ENCODE results near the gene RPS27L. TPM values are rescaled to one million over a fixed set of nuclear protein-coding genes. Genes with fewer than 3 reads are reported as not detected.

Gene RPS27L
- total and polyA plus RNA-seq, 9 of the 15 experiments (the other 6 are each of a cell fraction or from before 2014, with no cell fraction given): 72.2 to 382 (median 116) TPM

DNA sequence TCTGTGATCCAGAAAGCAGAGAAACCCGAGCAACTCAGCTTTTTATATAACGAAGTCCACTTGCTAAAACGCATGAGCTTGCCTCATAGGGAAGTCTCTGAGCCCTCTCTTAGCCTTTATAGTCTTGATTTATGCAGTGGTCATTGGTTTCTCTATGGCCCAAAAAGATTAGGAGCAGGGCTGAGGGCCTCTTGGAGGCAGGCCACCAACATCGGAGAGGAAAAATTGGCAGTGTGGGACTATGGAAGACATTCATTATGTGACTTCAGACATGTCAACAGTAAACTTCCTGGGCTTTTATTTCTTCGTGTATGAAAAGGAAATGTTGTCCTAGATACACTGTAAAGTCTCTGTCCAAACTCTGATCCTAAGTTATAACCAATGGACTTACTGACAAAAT, 45.6 kb upstream of the RPS27L start:
- Histone ChIP-seq H3K36me3 (ENCODE audit: control insufficient read depth, insufficient read depth, low read length) (peaks cover 8% of the 10 kb centered on the region; the same call in 2 of the 3 replicates), H3K27me3 (ENCODE audit: control insufficient read depth in 2 of 2, insufficient read depth in 2 of 2, low read length in 2 of 2) (no peaks in the 10 kb centered on the region), H3K9me1 (ENCODE audit: control insufficient read depth, insufficient read depth, low read length) (no peaks in the 10 kb centered on the region), H3K9me3 (replicated peaks; ENCODE audit: control insufficient read depth, insufficient read depth, low read depth, low read length) (no peaks in the 10 kb centered on the region), H3K4me2 (ENCODE audit: insufficient read depth, low read length) (peak overlapping the region; percentile 21; the same call in 1 of the 2 replicates), H3K79me2 (ENCODE audit: control insufficient read depth, insufficient read depth, low read length) (peaks cover 89% of the 10 kb centered on the region), H3K4me1 (replicated peaks in 1 of 2; ENCODE audit: control insufficient read depth in 2 of 2, insufficient read depth in 2 of 2, low read length in 2 of 2) (peaks cover 21 to 66% of the 10 kb centered on the region in 2 experiments), H4K20me1 (replicated peaks; ENCODE audit: control insufficient read depth, insufficient read depth, low read length) (no peaks in the 10 kb centered on the region), H3K4me3 (no peak overlapping the region), H3K9ac (ENCODE audit: insufficient read depth in 1 of 2, low read depth in 2 of 2, low read length in 2 of 2) (peak overlapping the region; percentile 7 to 18; a peak in 2 of 4 replicates), H2AFZ (ENCODE audit: low read depth, low read length) (peak overlapping the region; percentile 7; the same call in 1 of the 2 replicates), H3K27ac (ENCODE audit: extremely low read depth, low read depth, low read length) (peak overlapping the region; percentile 60; the same call in 2 of the 3 replicates)
- 8% methylated on average over 5 of the region's 5 CpGs for WGBS (ENCODE audit: insufficient coverage, low coverage, missing lambda C conversion rate)
- POLR2A ChIA-PET: interaction anchor here (1.0 to 2.5 kb wide), 8 partner anchors 8 to 31 kb away, joined by 3 to 36 read pairs (median 5); no protein-coding TSS in a partner anchor
- CTCF ChIA-PET (ENCODE audit: low intra/inter-chr PET ratio): no interaction called here
- in situ Hi-C loops (cut with MboI): no loop called here
- no TSS peak for BruUV-seq (replicated peaks)
- peak; percentile 63 for ATAC-seq
- intact Hi-C loops (cut with micrococcal nuclease): no loop called here
- peak in 1 of 4 experiments; percentile 62 for DNase-seq (ENCODE audit: extremely low read depth in 1 of 4, low spot score in 3 of 4)
- peak; percentile 80 for FAIRE-seq
- TF ChIP-seq ZNF239 (CRISPR knock-in tag; IDR thresholded peaks at IDR 0.05) (no peak), ZFP36 (IDR thresholded peaks at IDR 0.05; ENCODE audit: low read depth, low read length, partially characterized antibody) (peak; percentile 60), BACH1 (tag; IDR thresholded peaks at IDR 0.05) (no peak), ZBTB17 (CRISPR knock-in tag; IDR thresholded peaks at IDR 0.05) (0 out of 2 replicates have a peak, but pooled peaks have one; percentile 14), PCBP1 (IDR thresholded peaks at IDR 0.05; ENCODE audit: low read depth, low read length, poor library complexity, severe bottlenecking) (no peak), ZNF24 (IDR thresholded peaks at IDR 0.05) (no peak), MYNN (IDR thresholded peaks at IDR 0.05) (peak; percentile 35; the same call in 1 of the 2 replicates), MYNN (CRISPR knock-in tag; IDR thresholded peaks at IDR 0.05) (no peak), ZNF561 (CRISPR knock-in tag; conservative IDR thresholded peaks at IDR 0.05) (no peak), PRPF4 (IDR thresholded peaks at IDR 0.05; ENCODE audit: insufficient read depth, low read depth, low read length, poor library complexity, severe bottlenecking) (no peak), ATF7 (IDR thresholded peaks at IDR 0.05) (no peak), ATF1 (CRISPR knock-in tag; IDR thresholded peaks at IDR 0.05) (no peak), ATF1 (tag; IDR thresholded peaks at IDR 0.05) (no peak), TCF3 (CRISPR knock-in tag; IDR thresholded peaks at IDR 0.05) (0 out of 2 replicates have a peak, but pooled peaks have one; percentile 21), CBFA2T3 (IDR thresholded peaks at IDR 0.05) (peak; percentile 35; the same call in 1 of the 2 replicates)
- TF ChIP-seq, protein P1, sequence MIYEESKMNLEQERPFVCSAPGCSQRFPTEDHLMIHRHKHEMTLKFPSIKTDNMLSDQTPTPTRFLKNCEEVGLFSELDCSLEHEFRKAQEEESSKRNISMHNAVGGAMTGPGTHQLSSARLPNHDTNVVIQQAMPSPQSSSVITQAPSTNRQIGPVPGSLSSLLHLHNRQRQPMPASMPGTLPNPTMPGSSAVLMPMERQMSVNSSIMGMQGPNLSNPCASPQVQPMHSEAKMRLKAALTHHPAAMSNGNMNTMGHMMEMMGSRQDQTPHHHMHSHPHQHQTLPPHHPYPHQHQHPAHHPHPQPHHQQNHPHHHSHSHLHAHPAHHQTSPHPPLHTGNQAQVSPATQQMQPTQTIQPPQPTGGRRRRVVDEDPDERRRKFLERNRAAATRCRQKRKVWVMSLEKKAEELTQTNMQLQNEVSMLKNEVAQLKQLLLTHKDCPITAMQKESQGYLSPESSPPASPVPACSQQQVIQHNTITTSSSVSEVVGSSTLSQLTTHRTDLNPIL (CRISPR knock-in tag; IDR thresholded peaks at IDR 0.05): no peak
- TF ChIP-seq, protein P2, sequence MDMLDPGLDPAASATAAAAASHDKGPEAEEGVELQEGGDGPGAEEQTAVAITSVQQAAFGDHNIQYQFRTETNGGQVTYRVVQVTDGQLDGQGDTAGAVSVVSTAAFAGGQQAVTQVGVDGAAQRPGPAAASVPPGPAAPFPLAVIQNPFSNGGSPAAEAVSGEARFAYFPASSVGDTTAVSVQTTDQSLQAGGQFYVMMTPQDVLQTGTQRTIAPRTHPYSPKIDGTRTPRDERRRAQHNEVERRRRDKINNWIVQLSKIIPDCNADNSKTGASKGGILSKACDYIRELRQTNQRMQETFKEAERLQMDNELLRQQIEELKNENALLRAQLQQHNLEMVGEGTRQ (CRISPR knock-in tag; IDR thresholded peaks at IDR 0.05): no peak
- TF ChIP-seq, protein P3, sequence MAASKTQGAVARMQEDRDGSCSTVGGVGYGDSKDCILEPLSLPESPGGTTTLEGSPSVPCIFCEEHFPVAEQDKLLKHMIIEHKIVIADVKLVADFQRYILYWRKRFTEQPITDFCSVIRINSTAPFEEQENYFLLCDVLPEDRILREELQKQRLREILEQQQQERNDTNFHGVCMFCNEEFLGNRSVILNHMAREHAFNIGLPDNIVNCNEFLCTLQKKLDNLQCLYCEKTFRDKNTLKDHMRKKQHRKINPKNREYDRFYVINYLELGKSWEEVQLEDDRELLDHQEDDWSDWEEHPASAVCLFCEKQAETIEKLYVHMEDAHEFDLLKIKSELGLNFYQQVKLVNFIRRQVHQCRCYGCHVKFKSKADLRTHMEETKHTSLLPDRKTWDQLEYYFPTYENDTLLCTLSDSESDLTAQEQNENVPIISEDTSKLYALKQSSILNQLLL (CRISPR knock-in tag; IDR thresholded peaks at IDR 0.05; ENCODE audit: borderline replicate concordance): no peak
- TF ChIP-seq, protein P4, sequence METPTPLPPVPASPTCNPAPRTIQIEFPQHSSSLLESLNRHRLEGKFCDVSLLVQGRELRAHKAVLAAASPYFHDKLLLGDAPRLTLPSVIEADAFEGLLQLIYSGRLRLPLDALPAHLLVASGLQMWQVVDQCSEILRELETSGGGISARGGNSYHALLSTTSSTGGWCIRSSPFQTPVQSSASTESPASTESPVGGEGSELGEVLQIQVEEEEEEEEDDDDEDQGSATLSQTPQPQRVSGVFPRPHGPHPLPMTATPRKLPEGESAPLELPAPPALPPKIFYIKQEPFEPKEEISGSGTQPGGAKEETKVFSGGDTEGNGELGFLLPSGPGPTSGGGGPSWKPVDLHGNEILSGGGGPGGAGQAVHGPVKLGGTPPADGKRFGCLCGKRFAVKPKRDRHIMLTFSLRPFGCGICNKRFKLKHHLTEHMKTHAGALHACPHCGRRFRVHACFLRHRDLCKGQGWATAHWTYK (CRISPR knock-in tag; IDR thresholded peaks at IDR 0.05): 0 out of 2 replicates have a peak, but pooled peaks have one; percentile 49

Data from K562 (cell line).